ENCODE results near the gene PLA2G2C.

DNA sequence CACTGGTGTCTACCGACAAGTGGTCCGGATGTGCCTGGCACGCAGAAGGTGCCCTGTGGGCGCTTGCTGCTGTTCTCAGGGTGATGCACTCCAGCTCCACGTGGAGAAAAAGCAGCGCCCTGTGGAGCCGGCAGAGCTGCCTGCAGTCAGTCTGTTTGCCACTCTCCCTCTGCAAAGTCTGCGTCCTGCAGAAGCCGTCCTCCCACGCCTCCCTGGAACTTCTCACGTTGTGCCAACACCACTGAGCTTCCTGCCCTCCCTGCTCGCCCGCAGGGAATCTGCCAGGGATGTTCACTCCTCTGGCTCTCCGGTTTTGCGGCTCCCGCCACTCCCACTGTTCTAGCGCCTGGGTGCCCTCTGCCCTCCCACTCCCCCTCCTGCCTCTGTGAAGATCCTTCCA, 20.3 kb downstream of the PLA2G2C start:
- TF ChIP-seq, protein P1, sequence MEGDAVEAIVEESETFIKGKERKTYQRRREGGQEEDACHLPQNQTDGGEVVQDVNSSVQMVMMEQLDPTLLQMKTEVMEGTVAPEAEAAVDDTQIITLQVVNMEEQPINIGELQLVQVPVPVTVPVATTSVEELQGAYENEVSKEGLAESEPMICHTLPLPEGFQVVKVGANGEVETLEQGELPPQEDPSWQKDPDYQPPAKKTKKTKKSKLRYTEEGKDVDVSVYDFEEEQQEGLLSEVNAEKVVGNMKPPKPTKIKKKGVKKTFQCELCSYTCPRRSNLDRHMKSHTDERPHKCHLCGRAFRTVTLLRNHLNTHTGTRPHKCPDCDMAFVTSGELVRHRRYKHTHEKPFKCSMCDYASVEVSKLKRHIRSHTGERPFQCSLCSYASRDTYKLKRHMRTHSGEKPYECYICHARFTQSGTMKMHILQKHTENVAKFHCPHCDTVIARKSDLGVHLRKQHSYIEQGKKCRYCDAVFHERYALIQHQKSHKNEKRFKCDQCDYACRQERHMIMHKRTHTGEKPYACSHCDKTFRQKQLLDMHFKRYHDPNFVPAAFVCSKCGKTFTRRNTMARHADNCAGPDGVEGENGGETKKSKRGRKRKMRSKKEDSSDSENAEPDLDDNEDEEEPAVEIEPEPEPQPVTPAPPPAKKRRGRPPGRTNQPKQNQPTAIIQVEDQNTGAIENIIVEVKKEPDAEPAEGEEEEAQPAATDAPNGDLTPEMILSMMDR (IDR thresholded peaks at IDR 0.05; ENCODE audit: low read length) = no peak
- TF ChIP-seq EZH2phosphoT487 (IDR thresholded peaks at IDR 0.05; ENCODE audit: low read length) (no peak), EZH2 (optimal IDR thresholded peaks at IDR 0.05; ENCODE audit: low read depth, low read length) (no peak)
